ENCODE results near the gene CCT6B. TPM values are rescaled to one million over a fixed set of nuclear protein-coding genes. Genes with fewer than 3 reads are reported as not detected.
"Not testable (repeated sequence)": the region's sequence is repeated elsewhere in the genome, so short reads cannot be mapped to it uniquely, and the experiment has no call there.

Gene CCT6B
- total RNA-seq = 0.28 and 1.4 TPM in 2 replicates

DNA sequence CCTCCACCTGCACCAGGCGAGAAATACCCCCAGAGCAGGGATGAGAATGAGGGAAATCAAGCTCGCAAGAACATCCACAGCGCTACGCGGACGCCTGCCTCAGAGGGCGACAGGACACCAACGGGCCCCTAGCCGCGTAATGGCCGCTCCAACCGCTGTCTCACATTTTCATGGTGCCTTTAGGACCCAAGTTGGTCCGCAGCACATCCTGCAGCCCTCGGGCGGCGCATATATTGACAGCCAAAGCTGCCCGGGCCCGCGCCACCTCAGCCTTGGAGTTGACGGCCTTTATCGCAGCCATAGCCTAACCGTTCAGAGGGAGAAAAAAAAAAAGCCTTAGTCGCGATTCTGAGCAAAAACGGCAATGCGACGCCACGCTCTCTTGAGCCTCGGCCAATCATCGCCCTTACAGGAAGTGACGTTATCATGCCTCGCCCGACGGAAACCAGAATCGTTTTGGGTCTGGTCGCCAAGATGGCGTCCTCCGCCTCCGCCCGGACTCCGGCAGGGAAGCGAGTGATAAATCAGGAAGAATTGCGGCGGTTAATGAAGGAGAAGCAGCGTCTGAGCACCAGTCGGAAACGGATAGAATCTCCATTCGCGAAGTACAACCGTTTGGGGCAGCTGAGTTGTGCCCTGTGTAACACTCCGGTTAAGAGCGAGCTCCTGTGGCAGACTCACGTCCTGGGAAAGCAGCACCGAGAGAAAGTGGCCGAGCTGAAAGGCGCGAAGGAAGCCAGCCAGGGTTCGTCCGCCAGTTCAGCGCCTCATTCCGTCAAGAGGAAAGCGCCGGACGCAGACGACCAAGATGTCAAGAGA lies at the start of gene CCT6B, which contains the start of gene ZNF830:
CCT6B (minus strand) TSS at position 368 of the 819 bp plus-strand sequence; CDS start at position 301, 67 bp downstream.
ZNF830 (plus strand) TSS at position 448 of the 819 bp plus-strand sequence; CDS start at position 475, 27 bp downstream.
- DNase-seq = peak; percentile 98

GRCh38 chr17:35010093-35010492 lies 48.8 kb upstream of the CCT6B start:
- DNase-seq = no peak

GRCh38 chr17:35006961-35007360 lies 45.7 kb upstream of the CCT6B start:
- DNase-seq = no peak

DNA sequence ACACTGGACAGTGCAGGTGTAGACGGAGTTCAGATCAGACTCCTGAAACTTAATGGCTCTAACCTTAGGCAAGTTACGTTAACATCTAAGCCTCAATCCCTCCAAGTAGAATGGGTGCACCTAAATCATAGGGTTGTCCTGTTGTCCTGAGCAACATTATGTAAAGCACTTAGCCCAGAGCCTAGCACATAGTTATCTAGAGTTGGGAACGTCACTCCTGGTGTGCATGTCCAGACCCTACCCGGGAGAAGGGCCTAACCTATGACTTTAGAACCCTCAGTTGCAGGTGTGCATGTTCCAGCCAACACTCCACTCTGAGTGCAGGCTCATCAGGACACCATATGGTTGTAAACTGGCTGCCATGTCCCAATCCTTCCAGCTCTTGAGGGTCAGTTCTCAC lies 45.1 kb upstream of the CCT6B start:
- no peak for DNase-seq

DNA sequence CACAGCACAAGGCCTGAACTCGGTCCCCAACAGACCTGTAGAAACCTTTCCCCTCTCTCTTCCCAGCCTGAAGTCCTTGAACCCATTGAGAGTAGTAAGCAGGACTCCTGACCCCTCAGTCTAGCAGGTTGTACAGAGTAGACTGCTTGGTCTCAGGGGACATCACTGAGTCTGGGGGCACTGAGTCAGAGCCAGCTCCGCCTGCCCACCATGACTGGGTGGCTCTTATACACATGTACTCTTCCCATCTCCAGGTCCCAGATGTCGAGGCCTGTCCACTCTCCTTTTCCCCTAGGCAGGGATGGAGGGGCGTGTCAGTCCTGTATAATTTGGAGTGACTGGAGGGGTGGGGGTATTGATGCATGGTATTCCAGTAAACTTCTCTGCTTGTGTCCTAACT lies 42.5 kb upstream of the CCT6B start:
- no peak for DNase-seq

DNA sequence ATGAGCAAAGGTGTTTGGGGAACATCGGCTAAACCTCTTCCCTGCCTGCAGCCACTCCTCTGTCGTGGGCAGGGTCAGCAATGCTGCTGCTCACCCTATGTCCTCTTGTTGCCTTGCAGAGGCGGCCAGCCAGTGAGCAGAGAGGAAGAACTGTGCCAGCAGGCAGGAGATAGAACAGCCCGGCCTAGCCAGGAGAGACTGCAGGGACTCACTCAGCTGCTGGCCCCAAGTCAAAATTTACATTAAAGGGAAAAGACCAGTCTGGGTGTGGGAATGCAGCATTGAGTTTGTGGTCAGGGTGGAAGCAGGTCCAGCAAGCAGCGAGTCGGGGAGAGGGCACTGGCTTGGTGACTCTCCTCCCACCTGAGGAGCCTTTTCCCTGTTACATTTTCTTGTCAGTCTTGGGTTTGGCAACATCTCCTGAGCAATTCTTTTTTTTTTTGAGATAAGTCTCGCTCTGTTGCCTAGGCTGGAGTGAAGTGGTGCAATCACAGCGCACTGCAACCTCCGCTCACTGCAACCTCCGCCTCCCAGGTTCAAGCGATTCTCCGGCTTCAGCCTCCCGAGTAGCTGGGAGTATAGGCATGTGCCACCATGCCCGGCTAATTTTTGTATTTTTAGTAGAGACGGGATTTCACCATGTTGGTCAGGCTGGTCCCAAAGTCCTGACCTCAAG lies 41.8 kb upstream of the CCT6B start:
- no peak for DNase-seq

- DNase-seq = peak; percentile 50
Measured at GRCh38 chr17:35001549-35001948, 40.3 kb upstream of the CCT6B start.

- not testable (repeated sequence) for DNase-seq
Measured at GRCh38 chr17:35000965-35001364, 39.7 kb upstream of the CCT6B start.

- DNase-seq = no peak
Measured at GRCh38 chr17:34999456-34999855, 38.2 kb upstream of the CCT6B start.

DNA sequence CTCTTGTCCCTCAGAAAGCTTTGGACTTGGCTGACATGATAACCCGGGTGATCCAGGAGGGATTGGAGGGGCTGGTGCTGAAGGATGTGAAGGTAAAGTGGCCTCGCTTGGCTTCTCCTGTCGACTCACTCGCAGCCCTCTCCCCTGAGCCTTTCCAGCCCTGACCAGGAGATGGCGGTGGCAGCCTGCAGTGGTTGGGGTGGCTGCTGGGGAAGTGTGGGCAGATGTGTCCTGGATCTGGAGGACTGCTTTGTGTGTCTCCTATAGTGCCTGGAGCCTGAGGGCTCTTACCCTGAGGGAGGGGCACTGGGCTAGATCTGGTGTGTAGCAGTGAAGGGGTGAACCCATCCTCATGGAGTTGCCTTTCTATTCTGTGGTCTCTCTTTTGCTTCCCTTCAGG lies 36.9 kb upstream of the CCT6B start:
- DNase-seq = peak; percentile 90

DNA sequence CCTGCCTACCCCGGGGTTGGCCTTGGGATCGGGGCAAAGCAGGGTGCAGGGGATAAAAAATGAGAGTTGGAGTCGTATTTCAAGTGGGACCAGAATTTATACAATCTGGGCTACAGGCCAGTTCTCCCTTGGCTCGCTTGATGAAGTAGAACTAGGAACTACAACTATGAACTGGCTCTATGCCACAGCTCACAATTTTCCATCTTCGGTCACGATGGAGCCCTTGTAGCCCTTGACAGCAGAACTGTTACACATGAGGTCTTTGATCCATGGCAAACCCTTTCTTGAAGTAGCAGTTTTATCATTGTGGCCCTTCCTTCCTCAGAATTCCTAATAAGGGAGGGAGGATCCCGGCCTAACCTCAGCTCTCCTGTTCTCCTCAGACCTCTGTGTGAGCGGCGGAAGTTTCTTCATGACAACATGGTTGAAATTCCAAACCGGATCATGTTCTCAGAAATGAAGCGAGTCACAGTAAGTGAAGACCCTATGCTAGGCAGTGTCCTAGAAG lies 36.1 kb upstream of the CCT6B start:
- no peak for DNase-seq

DNA sequence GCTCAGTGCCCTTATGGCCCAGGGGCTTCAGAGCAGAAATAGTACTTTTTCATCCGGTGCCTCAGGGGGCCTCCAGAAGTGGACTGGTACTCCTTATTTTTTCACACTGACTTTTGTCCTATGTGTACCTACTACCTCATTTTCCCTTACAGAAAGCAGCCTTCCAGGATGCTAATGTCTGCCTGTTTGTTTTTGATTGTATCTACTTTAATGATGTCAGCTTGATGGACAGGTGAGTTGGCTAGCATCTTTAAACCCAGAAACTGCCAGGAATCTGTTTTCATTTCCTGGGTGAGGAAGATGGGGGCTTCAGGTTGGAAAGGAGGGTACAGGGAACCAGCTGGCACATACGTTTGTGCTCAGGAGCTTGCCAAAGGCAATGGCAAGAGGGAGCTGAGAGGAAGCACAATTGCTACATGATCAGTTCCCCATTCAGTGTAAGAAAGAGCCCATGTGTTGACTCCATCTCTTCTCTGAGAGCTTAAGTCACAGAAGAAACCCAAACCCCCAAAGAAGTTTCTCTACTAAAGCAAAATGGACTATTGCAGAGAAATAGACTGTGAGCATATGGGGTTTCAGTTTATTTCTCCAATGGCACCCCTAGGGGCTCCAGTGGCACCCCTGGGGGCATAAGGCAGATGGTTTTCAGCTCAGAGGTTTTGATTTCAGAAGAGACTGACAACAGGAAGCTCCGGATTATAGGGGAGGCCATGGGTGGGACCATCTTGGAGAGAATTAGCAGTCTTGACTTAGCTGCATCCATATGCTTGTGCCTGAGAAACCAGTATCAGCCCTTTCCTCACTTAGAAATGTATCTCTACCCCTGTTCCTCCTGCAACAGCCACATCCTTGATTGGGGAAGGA lies 35.4 kb upstream of the CCT6B start:
- DNase-seq = no peak

GRCh38 chr17:34993031-34993430 lies 31.8 kb upstream of the CCT6B start:
- no peak for DNase-seq

GRCh38 chr17:34991606-34992005 lies 30.3 kb upstream of the CCT6B start:
- DNase-seq = no peak

GRCh38 chr17:34990921-34991365 lies 29.7 kb upstream of the CCT6B start:
- DNase-seq = no peak

DNA sequence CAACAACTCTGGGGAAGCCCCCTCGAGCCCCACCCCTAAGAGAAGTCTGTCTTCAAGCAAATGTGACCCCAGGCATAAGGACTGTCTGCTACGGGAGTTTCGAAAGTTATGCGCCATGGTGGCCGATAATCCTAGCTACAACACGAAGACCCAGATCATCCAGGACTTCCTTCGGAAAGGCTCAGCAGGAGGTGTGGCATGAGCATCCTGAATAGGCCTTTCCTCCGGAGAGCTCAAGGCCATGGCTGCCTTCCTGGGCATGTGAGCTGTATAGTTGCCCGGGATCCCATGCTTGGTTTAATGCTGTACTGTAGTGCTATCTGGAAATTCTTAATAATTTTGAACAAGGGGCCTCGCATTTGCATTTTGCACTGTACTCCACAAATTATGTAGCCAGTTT lies 28.2 kb upstream of the CCT6B start:
- no peak for DNase-seq

DNA sequence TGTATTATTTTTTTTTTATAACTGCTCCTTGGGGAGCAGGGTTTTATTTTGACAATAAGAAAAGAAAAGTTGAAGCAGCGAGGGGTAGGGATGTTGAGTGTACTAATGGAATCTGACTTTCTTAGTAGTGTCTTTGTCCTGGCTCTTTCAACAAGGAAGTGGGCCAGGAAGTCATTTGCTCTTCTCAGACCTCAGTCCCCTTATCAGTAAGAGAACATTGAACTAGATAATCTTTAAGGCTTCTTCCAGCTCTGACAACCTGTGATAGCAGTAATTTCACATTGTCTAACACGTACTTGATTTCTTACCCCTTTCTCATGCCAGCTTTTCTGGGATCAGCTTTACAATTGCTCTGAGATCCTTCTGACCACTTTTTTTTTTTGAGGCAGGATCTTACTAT lies 27.4 kb upstream of the CCT6B start:
- DNase-seq = no peak

DNA sequence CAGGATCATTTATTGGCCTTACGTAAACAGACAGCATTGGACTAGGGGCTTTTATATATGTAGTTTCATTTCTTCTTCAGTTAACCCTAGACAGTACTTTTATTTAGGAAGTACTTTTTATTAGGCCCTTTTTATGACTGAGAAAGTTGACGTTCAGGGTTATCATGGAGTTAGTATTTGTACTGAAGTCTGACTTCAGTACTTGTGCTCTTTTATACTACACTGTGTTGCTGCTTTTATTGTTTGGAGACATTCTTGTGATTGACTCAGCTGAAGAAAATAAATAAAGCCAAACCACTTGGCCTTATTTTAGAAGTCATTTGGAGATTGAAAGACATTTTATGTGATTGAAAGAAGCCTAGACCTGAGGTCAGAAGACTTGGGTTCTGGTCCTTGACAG lies 26.0 kb upstream of the CCT6B start:
- DNase-seq = no peak

- peak; percentile 64 for DNase-seq
Measured at GRCh38 chr17:34981538-34982241, 20.4 kb upstream of the CCT6B start.

DNA sequence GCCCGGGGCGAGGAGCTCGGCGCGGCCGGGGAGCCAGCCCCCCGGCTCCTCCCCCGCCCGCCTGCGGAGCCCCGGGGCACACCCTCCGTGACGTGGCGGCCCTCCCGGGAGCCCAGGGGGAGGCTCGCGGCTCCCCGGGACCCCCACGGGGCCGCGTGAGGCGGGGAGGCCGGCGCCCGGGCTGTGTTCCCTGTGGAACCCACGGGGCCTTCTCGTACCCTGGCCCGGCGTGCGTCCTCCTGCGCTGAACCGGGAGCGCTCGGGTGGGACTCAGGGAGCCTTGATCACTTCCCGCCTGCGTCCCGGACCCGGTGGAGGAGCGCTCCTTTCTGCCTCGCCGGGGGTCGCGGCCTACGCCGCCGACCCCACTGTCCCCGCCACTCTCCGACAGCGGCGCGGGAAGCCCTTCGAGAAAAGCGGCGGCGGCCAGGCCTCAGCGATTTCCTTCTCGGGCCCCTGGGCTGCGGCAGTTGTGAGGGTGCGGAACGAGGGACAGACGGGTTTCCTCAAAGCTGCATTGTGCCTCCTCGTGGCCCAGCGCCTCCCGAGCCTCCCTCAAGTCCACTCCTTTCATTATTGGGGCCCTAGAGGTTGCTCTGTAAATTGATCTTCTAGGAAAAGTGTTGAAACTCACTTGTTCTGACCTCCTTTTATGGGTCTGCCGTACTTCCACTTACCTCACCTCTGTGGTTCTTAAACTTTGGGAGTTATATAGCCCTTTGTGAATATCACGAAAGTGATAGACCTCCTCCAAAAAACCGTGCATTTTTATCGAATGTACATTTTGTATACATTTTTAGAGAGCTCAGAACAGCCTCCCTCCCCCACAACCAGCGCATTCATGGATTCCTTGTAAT lies 19.6 kb upstream of the CCT6B start:
- DNase-seq = peak; percentile 88

DNA sequence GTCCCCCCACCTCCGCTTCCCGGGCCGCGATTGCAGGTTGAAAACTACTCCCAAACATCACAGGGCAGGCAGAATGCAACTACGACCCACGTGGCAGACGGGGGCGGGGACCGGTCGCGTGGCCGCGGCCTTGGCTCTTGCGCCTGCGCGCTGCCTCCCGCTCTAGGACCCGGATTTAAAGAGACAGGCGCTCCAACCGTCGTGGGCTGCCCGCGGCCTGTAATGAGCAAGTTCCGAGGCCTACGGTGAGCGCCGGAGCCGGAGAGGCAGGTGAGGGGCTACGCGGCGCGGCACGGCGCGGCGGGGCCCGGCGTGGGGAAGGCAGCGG lies 19.1 kb upstream of the CCT6B start, which contains the start of gene LIG3:
LIG3 (plus strand) TSS at position 160 of the 328 bp plus-strand sequence. CDS start 2,494 bp downstream, outside the sequence.
- peak; percentile 95 for DNase-seq
